ENCODE results near the gene GRID2.

- TF ChIP-seq CTCF (IDR thresholded peaks at IDR 0.05), result no peak
- no peak for TF ChIP-seq POLR2AphosphoS5 (IDR thresholded peaks at IDR 0.05)
Observed at GRCh38 chr4:92843784-92844183, 540.0 kb downstream of the GRID2 start.

All from breast epithelium (tissue), 3 donors.